ENCODE results near the gene SDSL.

SDSL gene

GRCh38 chr12:113422030-113422885 lies at the start of gene SDSL:
TSS of gene SDSL (plus strand) at chr12:113422380. CDS start at chr12:113427983, 5,603 bp downstream.
- DNase-seq, result peak; percentile 96

- DNase-seq, result no peak
Observed at GRCh38 chr12:113373440-113373839, 48.7 kb upstream of the SDSL start.

- no peak for DNase-seq
Observed at GRCh38 chr12:113373969-113374368, 48.2 kb upstream of the SDSL start.

GRCh38 chr12:113374823-113375428 lies 47.3 kb upstream of the SDSL start:
- no peak for DNase-seq

- DNase-seq, result no peak
Observed at GRCh38 chr12:113378291-113378690, 43.9 kb upstream of the SDSL start.

- no peak for DNase-seq
Observed at GRCh38 chr12:113381220-113381619, 41.0 kb upstream of the SDSL start.

- DNase-seq, result no peak
Observed at GRCh38 chr12:113382206-113382605, 40.0 kb upstream of the SDSL start.

GRCh38 chr12:113384778-113385177 lies 37.4 kb upstream of the SDSL start:
- DNase-seq, result no peak

- no peak for DNase-seq
Observed at GRCh38 chr12:113385282-113385882, 36.8 kb upstream of the SDSL start.

GRCh38 chr12:113386866-113387566 lies 35.2 kb upstream of the SDSL start:
- no peak for DNase-seq

- no peak for DNase-seq
Observed at GRCh38 chr12:113387631-113388030, 34.5 kb upstream of the SDSL start.

- no peak for DNase-seq
Observed at GRCh38 chr12:113388351-113388750, 33.8 kb upstream of the SDSL start.

GRCh38 chr12:113390064-113391043 lies 31.8 kb upstream of the SDSL start:
- no peak for DNase-seq

GRCh38 chr12:113391145-113391544 lies 31.0 kb upstream of the SDSL start:
- no peak for DNase-seq

GRCh38 chr12:113391650-113392337 lies 30.4 kb upstream of the SDSL start:
- DNase-seq, result no peak

- no peak for DNase-seq
Observed at GRCh38 chr12:113392520-113392919, 29.7 kb upstream of the SDSL start.

- no peak for DNase-seq
Observed at GRCh38 chr12:113392988-113393579, 29.1 kb upstream of the SDSL start.

GRCh38 chr12:113393749-113394148 lies 28.4 kb upstream of the SDSL start:
- no peak for DNase-seq

GRCh38 chr12:113395119-113395518 lies 27.1 kb upstream of the SDSL start:
- no peak for DNase-seq

GRCh38 chr12:113396200-113396599 lies 26.0 kb upstream of the SDSL start:
- no peak for DNase-seq

Data from NCI-H226 (cell line).